Measurements from ENCODE around the gene HSPB7.

DNA sequence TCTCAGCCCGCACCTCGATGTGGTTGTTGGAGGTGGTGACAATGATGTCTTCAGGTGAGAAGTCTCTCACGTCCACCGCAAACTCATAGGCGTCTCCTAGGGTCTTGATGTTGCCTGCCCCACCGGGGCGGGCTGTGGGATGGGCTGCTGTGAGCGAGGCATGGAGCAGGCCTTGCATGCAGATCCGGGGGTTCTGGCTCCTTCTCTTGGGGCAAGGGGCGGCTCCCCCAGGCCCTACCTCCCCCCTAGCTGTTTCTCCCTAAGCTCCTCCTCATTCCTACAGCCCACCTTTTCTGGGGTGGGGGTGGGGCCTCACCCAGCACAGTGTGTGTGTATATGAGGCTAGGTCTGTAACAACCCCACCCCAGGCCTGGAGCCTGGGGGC, 775 bp downstream of the HSPB7 start:
- TF ChIP-seq, protein P1, sequence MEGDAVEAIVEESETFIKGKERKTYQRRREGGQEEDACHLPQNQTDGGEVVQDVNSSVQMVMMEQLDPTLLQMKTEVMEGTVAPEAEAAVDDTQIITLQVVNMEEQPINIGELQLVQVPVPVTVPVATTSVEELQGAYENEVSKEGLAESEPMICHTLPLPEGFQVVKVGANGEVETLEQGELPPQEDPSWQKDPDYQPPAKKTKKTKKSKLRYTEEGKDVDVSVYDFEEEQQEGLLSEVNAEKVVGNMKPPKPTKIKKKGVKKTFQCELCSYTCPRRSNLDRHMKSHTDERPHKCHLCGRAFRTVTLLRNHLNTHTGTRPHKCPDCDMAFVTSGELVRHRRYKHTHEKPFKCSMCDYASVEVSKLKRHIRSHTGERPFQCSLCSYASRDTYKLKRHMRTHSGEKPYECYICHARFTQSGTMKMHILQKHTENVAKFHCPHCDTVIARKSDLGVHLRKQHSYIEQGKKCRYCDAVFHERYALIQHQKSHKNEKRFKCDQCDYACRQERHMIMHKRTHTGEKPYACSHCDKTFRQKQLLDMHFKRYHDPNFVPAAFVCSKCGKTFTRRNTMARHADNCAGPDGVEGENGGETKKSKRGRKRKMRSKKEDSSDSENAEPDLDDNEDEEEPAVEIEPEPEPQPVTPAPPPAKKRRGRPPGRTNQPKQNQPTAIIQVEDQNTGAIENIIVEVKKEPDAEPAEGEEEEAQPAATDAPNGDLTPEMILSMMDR (IDR thresholded peaks at IDR 0.05) = no peak
- TF ChIP-seq, protein P2, sequence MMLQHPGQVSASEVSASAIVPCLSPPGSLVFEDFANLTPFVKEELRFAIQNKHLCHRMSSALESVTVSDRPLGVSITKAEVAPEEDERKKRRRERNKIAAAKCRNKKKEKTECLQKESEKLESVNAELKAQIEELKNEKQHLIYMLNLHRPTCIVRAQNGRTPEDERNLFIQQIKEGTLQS (CRISPR knock-in tag; conservative IDR thresholded peaks at IDR 0.05) = no peak
- TF ChIP-seq, protein P3, sequence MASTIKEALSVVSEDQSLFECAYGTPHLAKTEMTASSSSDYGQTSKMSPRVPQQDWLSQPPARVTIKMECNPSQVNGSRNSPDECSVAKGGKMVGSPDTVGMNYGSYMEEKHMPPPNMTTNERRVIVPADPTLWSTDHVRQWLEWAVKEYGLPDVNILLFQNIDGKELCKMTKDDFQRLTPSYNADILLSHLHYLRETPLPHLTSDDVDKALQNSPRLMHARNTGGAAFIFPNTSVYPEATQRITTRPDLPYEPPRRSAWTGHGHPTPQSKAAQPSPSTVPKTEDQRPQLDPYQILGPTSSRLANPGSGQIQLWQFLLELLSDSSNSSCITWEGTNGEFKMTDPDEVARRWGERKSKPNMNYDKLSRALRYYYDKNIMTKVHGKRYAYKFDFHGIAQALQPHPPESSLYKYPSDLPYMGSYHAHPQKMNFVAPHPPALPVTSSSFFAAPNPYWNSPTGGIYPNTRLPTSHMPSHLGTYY (CRISPR knock-in tag; IDR thresholded peaks at IDR 0.05) = no peak
- TF ChIP-seq, protein P4, sequence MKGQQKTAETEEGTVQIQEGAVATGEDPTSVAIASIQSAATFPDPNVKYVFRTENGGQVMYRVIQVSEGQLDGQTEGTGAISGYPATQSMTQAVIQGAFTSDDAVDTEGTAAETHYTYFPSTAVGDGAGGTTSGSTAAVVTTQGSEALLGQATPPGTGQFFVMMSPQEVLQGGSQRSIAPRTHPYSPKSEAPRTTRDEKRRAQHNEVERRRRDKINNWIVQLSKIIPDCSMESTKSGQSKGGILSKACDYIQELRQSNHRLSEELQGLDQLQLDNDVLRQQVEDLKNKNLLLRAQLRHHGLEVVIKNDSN (CRISPR knock-in tag; IDR thresholded peaks at IDR 0.05) = no peak
- no peak for TF ChIP-seq GABPB1 (CRISPR knock-in tag; IDR thresholded peaks at IDR 0.05)
- TF ChIP-seq, protein P5, sequence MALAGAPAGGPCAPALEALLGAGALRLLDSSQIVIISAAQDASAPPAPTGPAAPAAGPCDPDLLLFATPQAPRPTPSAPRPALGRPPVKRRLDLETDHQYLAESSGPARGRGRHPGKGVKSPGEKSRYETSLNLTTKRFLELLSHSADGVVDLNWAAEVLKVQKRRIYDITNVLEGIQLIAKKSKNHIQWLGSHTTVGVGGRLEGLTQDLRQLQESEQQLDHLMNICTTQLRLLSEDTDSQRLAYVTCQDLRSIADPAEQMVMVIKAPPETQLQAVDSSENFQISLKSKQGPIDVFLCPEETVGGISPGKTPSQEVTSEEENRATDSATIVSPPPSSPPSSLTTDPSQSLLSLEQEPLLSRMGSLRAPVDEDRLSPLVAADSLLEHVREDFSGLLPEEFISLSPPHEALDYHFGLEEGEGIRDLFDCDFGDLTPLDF (CRISPR knock-in tag; IDR thresholded peaks at IDR 0.05) = no peak
- no peak for TF ChIP-seq ETV6 (CRISPR knock-in tag; IDR thresholded peaks at IDR 0.05)
- TF ChIP-seq, protein P6, sequence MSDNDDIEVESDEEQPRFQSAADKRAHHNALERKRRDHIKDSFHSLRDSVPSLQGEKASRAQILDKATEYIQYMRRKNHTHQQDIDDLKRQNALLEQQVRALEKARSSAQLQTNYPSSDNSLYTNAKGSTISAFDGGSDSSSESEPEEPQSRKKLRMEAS (CRISPR knock-in tag; IDR thresholded peaks at IDR 0.05) = no peak
- no peak for TF ChIP-seq CREB1 (CRISPR knock-in tag; IDR thresholded peaks at IDR 0.05)
- TF ChIP-seq TP53 (CRISPR knock-in tag; IDR thresholded peaks at IDR 0.05) = no peak
- TF ChIP-seq TEAD4 (CRISPR knock-in tag; IDR thresholded peaks at IDR 0.05) = no peak
- TF ChIP-seq KAT7 (CRISPR knock-in tag; IDR thresholded peaks at IDR 0.05; ENCODE audit: borderline replicate concordance) = no peak

Measured in WTC11 (cell line).